GM10847 (cell line): ENCODE data around the gene ASB2.

ENCODE experiments used
- POLR2A ChIP-seq: IDR thresholded peaks from 2 replicates; pipeline ENCODE4 v1.6.1; 2011; ENCODE audit not compliant: insufficient read length; ENCODE audit errors: extremely low read depth

Gene ASB2

GRCh38 chr14:93991212-93991611, 14.8 kb upstream of the ASB2 start:
- no peak for TF ChIP-seq POLR2A

- no peak for TF ChIP-seq POLR2A
Measured at GRCh38 chr14:93989939-93990338, 13.6 kb upstream of the ASB2 start.

- no peak for TF ChIP-seq POLR2A
Measured at GRCh38 chr14:93987815-93988476, 11.6 kb upstream of the ASB2 start.

GRCh38 chr14:93987376-93987775, 11.0 kb upstream of the ASB2 start:
- TF ChIP-seq POLR2A, result no peak

GRCh38 chr14:93986955-93987354, 10.6 kb upstream of the ASB2 start:
- no peak for TF ChIP-seq POLR2A

- no peak for TF ChIP-seq POLR2A
Measured at GRCh38 chr14:93984987-93985410, 8.6 kb upstream of the ASB2 start.

- TF ChIP-seq POLR2A, result no peak
Measured at GRCh38 chr14:93984070-93984469, 7.7 kb upstream of the ASB2 start.

- TF ChIP-seq POLR2A, result no peak
Measured at GRCh38 chr14:93982230-93983007, 6.0 kb upstream of the ASB2 start.

- no peak for TF ChIP-seq POLR2A
Measured at GRCh38 chr14:93981316-93982229, 5.2 kb upstream of the ASB2 start.

- TF ChIP-seq POLR2A, result no peak
Measured at GRCh38 chr14:93980456-93981201, 4.3 kb upstream of the ASB2 start.

GRCh38 chr14:93978735-93979134, 2.4 kb upstream of the ASB2 start:
- no peak for TF ChIP-seq POLR2A

- TF ChIP-seq POLR2A, result no peak
Measured at GRCh38 chr14:93977790-93978581, 1.6 kb upstream of the ASB2 start.

GRCh38 chr14:93977171-93977570, 801 bp upstream of the ASB2 start:
- no peak for TF ChIP-seq POLR2A
